NCI-H1105 treated with DMSO at 0.1 percent for 48 hours (cell line): ENCODE data around the gene GAS2.

Experiments
- DNase-seq: peaks from one replicate; lab custom pipeline; 2025; lab: John Stamatoyannopoulos, UW

GAS2 gene

GRCh38 chr11:22674470-22675439 lies 8.3 kb downstream of the GAS2 start:
- no peak for DNase-seq

- DNase-seq: no peak
Measured at GRCh38 chr11:22677153-22677903, 10.9 kb downstream of the GAS2 start.

- DNase-seq: no peak
Measured at GRCh38 chr11:22680628-22681027, 14.2 kb downstream of the GAS2 start.

GRCh38 chr11:22681281-22681812 lies 14.9 kb downstream of the GAS2 start:
- DNase-seq: no peak

DNA sequence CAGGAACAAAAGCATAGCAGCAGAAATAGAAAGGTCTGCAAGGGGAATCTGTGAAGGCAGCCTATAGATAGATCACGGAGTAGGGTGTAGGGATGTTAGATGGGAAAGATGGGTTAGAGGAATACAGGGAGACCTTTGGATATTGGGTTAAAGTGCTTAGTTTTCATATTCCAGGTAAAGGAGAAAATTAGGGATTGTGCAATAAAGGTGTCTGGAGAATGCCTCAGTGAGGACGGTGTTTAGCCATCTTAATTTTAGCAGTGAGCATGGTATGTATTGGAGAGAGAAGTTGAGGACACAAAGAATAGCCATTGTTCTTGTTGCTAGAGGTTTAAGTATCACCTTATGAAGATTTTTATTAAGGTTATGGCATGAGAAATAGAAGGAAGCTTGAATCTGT lies 17.7 kb downstream of the GAS2 start:
- no peak for DNase-seq

- DNase-seq: no peak
Measured at GRCh38 chr11:22685111-22685510, 18.7 kb downstream of the GAS2 start.

- DNase-seq: no peak
Measured at GRCh38 chr11:22688914-22689313, 22.5 kb downstream of the GAS2 start.

DNA sequence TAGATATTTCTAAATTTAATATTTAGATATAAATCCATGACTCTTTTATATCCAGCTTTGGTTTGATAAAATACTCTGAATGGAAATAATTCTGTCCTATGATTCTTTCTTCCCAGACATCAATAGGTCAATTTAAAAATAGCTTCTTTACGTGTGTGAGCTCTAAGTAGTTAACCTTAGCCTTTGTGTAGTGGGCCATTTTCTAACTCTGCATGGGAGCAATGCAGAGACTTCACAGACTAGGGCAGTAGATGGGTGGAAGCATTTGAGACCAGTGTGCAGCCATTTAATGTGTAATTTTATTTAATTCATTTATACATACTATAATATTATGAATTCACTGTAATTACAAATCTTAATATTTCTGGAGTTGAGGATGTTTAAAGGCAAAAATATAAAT lies 23.8 kb downstream of the GAS2 start:
- DNase-seq: no peak

DNA sequence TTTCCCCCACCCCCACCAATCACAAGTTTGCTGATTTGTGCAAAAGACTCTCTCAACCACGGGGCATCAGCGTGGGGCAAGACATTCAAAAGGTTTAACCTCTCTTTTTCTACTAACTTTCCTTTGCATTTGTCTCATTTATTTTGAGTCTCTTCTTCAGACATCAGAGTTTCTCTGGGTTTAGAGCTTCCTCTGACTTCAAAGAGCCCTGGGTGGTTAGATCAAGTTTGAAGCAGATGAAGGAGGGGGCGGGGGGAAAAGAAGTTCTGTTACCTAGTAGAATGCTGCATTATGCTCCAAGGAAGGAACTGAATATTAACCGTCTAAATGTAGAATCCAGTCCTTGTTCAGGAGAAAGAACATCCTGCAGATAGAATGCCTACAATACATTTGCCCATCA lies 24.5 kb downstream of the GAS2 start:
- no peak for DNase-seq

- DNase-seq: no peak
Measured at GRCh38 chr11:22699388-22699787, 33.0 kb downstream of the GAS2 start.

GRCh38 chr11:22702031-22702430 lies 35.6 kb downstream of the GAS2 start:
- DNase-seq: no peak

DNA sequence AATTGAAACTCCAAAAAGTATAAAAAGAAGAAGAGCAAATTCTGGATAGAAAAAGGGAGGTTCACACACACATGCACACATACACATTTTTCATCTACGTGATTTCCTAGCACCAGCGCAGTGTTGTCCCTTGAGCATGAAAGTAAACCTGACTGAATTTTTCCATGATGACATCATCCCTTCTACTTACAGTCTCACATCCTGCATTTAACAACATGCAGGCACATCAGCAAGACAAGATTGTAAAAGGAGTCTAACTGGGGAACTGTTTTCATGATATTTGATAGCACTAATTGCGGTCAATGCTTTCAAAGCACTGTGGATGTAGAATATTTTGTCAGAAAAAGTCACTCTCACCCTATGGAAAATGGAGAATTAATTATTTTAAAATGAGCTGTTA lies 36.6 kb downstream of the GAS2 start:
- DNase-seq: peak; percentile 26

DNA sequence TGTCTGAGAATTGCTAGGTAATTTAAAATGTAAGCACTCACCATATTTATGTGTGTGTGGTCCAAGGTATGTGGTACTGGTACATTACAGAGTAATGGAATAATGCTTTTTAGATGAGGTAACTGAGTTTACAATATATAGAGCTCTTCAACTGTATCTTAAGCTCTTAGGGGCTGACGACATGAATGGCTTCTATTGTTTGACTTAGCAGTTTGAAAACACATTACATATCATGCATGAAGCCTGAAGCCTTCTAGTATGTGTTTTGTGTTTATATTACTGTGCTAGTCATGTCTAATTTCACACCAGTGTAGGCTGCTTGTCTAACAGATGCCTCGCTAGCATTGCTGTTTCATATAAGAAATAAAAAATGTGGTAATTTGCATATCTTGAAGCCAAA lies 37.2 kb downstream of the GAS2 start:
- DNase-seq: peak; percentile 19

DNA sequence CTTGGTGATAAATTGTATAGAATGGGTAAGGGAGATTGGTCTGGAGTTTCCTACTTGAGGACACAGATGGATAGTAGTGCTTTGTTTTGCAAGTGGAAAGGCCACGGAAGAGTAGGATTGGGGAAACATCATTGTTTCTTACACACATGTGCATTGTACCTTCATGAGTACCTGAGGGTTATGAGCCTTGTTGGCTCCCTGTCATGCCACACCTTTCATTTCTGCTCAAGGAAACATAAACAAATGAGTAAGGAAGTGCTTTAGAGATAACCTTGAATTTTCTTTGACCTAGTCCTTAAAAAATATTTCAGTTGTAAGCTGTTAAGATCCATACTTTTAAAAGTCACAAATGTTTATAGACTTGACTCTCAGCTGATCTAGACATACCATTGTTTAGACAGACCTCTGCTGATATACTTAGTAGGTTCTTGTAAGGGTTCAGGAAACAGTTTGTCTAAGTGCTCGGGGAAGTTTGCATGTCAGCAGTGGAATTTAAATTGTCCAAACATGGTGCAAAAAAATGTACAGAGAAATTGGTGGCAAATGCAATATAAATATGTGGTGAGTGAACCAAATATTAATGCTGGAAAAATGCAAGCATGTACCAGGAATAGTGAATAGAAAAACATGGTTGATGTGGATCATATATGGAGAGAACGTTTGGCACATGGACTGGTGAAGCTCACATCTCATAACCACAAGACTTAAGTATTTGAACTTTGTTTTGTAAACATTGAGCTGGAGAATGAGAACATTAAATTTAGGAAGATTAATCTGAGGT lies 40.9 kb downstream of the GAS2 start:
- DNase-seq: no peak

GRCh38 chr11:22711071-22711770 lies 44.8 kb downstream of the GAS2 start:
- DNase-seq: no peak

DNA sequence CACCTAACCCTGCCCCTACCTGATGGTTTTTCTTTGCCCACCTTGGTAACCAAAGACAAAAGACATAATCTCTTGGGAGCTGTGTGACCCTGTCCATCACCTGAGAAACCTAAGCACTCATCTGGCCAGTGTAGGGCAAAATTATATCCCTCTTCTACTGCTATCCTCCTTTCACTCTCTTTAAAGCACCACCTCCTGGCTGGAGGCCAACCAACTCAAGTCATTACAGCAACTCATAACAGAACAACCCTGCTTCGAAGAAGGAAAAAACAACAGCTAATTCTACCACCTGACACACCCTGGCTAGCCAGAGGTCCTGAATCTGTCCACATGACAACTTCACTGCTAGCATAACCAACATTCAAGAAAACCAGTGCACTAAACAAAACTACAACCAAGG lies 45.5 kb downstream of the GAS2 start:
- DNase-seq: no peak

DNA sequence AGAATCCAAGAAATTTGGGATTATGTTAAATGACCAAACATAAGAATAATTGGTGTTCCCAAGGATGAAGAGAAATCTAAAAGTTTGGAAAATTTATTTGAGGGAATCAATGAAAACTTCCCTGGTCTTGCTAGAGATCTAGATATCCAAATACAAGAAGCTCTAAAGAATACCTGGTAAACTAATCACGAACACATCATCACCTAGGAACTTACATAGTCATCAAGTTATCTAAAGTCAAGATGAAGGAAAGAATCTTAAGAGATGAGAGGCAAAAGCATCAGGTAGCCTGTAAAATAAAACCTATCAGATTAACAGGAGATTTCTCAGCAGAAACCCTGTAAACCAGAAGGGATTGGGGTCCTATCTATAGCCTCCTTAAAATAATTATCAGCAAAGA lies 46.9 kb downstream of the GAS2 start:
- no peak for DNase-seq

DNA sequence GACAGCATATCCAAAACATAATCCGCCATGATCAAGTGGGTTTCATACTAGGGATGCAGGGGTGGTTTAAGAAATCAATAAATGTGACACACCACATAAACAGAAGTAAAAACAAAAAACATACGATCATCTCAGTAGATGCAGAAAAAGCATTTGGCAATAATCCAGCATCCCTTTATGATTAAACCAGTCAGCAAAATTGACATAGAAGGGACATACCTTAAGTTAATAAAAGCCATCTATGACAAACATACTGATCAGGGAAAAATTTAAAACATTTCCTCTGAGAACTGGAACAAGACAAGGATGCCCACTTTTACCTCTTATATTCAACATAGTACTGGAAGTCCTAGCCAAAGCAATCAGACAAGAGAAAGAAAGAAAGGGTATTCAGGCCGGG lies 49.6 kb downstream of the GAS2 start:
- DNase-seq: no peak

GRCh38 chr11:22720457-22720856 lies 54.0 kb downstream of the GAS2 start:
- DNase-seq: no peak

DNA sequence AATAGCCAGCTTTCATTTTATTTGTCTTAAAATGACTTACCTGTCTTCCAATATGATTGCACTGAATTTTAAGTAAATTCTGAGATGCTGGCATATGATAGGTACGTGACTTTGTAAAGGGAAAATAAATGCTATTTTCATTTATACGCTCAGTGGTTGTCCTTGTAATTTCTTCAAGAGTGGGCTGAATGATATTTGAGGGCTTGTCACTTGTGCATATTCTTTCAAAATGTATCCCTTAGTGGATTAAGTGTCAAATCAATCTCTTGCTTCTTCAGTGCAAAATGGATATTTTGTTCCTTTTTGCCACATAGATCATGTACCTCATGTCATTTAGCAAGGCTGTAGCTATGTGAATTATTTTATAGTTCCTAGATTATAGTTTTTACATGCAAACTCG lies 56.9 kb downstream of the GAS2 start:
- no peak for DNase-seq

GRCh38 chr11:22725079-22725478 lies 58.7 kb downstream of the GAS2 start:
- DNase-seq: no peak
